ENCODE data around the gene SGSM1.
"Not testable (repeated sequence)": the region's sequence is repeated elsewhere in the genome, so short reads cannot be mapped to it uniquely, and the experiment has no call there.

Gene SGSM1

GRCh38 chr22:24894220-24894975 is 88.4 kb downstream of the SGSM1 start:
- DNase-seq (ENCODE audit: low read depth in 2 of 2): no peak

GRCh38 chr22:24894998-24895397 is 89.0 kb downstream of the SGSM1 start:
- no peak for DNase-seq (ENCODE audit: low read depth in 2 of 2)

GRCh38 chr22:24901448-24901847 is 95.4 kb downstream of the SGSM1 start:
- DNase-seq (ENCODE audit: low read depth in 2 of 2): no peak

GRCh38 chr22:24905909-24906308 is 99.9 kb downstream of the SGSM1 start:
- DNase-seq (ENCODE audit: low read depth in 2 of 2): no peak

- DNase-seq (ENCODE audit: low read depth in 2 of 2): not testable (repeated sequence)
Measured at GRCh38 chr22:24907101-24907500, 101.1 kb downstream of the SGSM1 start.

- no peak for DNase-seq (ENCODE audit: low read depth in 2 of 2)
Measured at GRCh38 chr22:24920029-24920428, 114.0 kb downstream of the SGSM1 start.

- DNase-seq (ENCODE audit: low read depth in 2 of 2): no peak
Measured at GRCh38 chr22:24925586-24926427, 119.8 kb downstream of the SGSM1 start.

GRCh38 chr22:24926428-24926725 is 120.4 kb downstream of the SGSM1 start:
- DNase-seq (ENCODE audit: low read depth in 2 of 2): no peak

- DNase-seq (ENCODE audit: low read depth in 2 of 2): no peak
Measured at GRCh38 chr22:24926849-24927579, 121.0 kb downstream of the SGSM1 start.

GRCh38 chr22:24928322-24928721 is 122.3 kb downstream of the SGSM1 start:
- no peak for DNase-seq (ENCODE audit: low read depth in 2 of 2)

GRCh38 chr22:24930678-24931077 is 124.7 kb downstream of the SGSM1 start:
- no peak for DNase-seq (ENCODE audit: low read depth in 2 of 2)

GRCh38 chr22:24935771-24936483 is 129.9 kb downstream of the SGSM1 start:
- DNase-seq (ENCODE audit: low read depth in 2 of 2): no peak

GRCh38 chr22:24937114-24937513 is 131.1 kb downstream of the SGSM1 start:
- no peak for DNase-seq (ENCODE audit: low read depth in 2 of 2)

- DNase-seq (ENCODE audit: low read depth in 2 of 2): peak in 1 of 2 donors; percentile 18
Measured at GRCh38 chr22:24938741-24939341, 132.8 kb downstream of the SGSM1 start.

- DNase-seq (ENCODE audit: low read depth in 2 of 2): no peak
Measured at GRCh38 chr22:24942301-24942700, 136.3 kb downstream of the SGSM1 start.

GRCh38 chr22:24944217-24944937 is 138.4 kb downstream of the SGSM1 start:
- DNase-seq (ENCODE audit: low read depth in 2 of 2): no peak

- DNase-seq (ENCODE audit: low read depth in 2 of 2): no peak
Measured at GRCh38 chr22:24945430-24945829, 139.4 kb downstream of the SGSM1 start.

GRCh38 chr22:24947383-24947782 is 141.4 kb downstream of the SGSM1 start:
- no peak for DNase-seq (ENCODE audit: low read depth in 2 of 2)

- DNase-seq (ENCODE audit: low read depth in 2 of 2): no peak
Measured at GRCh38 chr22:24947881-24948280, 141.9 kb downstream of the SGSM1 start.

- no peak for DNase-seq (ENCODE audit: low read depth in 2 of 2)
Measured at GRCh38 chr22:24948356-24949202, 142.6 kb downstream of the SGSM1 start.

Data from stimulated activated CD4-positive, alpha-beta T cell treated with anti-CD3 and anti-CD28 coated beads, Interleukin-1b, Interleukin-23, amount 100 ng/mL, for 4 hours (primary cell).